Fibroblast of lung (primary cell): Measurements from ENCODE around the gene TUBB1. TPM values are rescaled to one million over a fixed set of nuclear protein-coding genes. Genes with fewer than 3 reads are reported as not detected.
A peak's percentile ranks its signal among the peaks of the same experiment; 100 is the strongest.

ENCODE experiments used
- DNase-seq, 2 donors: peaks; one replicate each; pipeline versions ENCODE4 v3.0.0 to v3.0.0-alpha.2; 2010; ENCODE audit warnings: low read depth in 2 of 2
- H2AFZ ChIP-seq: 2 replicates; pipeline ENCODE4 v1.5.1; 2012; ENCODE audit warnings: low read length, control low read depth, inconsistent platforms
- H3K27ac ChIP-seq: 2 replicates; pipeline ENCODE4 v1.5.1; 2011; ENCODE audit warnings: low read length, control low read depth; ENCODE audit not compliant: insufficient read depth
- H3K27me3 ChIP-seq: 2 replicates; pipeline ENCODE4 v1.5.1; 2011; ENCODE audit warnings: mild to moderate bottlenecking, low read length; ENCODE audit not compliant: control insufficient read depth, insufficient read depth
- H3K36me3 ChIP-seq: 2 replicates; pipeline ENCODE4 v1.5.1; 2011; ENCODE audit warnings: low read length; ENCODE audit not compliant: control insufficient read depth, insufficient read depth
- H3K4me1 ChIP-seq: 2 replicates; pipeline ENCODE4 v1.5.1; 2011; ENCODE audit warnings: low read length; ENCODE audit not compliant: control insufficient read depth, insufficient read depth; ENCODE audit errors: extremely low read depth
- H3K4me2 ChIP-seq: 2 replicates; pipeline ENCODE4 v1.5.1; 2011; ENCODE audit warnings: low read length, control low read depth; ENCODE audit not compliant: insufficient read depth; ENCODE audit errors: extremely low read depth
- H3K4me3 ChIP-seq, 4 experiments: fragments of 200-600 bp in 1 of 4; sonication (generic) in 1 of 4; replicated peaks in 1 of 4; 2 replicates each; pipeline ENCODE4 v1.5.1; 2011 to 2016; ENCODE audit warnings: low read length in 4 of 4, low read depth in 3 of 4, mild to moderate bottlenecking in 3 of 4, control low read depth in 2 of 4, inconsistent platforms in 1 of 4, mixed read lengths in 1 of 4; ENCODE audit not compliant: insufficient read depth in 1 of 4; ENCODE audit errors: control extremely low read depth in 1 of 4
- H3K79me2 ChIP-seq: 2 replicates; pipeline ENCODE4 v1.5.1; 2012; ENCODE audit warnings: mild to moderate bottlenecking, low read length, inconsistent platforms; ENCODE audit not compliant: control insufficient read depth, insufficient read depth
- H3K9ac ChIP-seq: 2 replicates; pipeline ENCODE4 v1.5.1; 2011; ENCODE audit warnings: mild to moderate bottlenecking, low read length, control low read depth; ENCODE audit not compliant: insufficient read depth
- H3K9me3 ChIP-seq: 2 replicates; pipeline ENCODE4 v1.5.1; 2012; ENCODE audit warnings: low read depth, low read length; ENCODE audit not compliant: control insufficient read depth, insufficient read depth
- H4K20me1 ChIP-seq: 2 replicates; pipeline ENCODE4 v1.5.1; 2011; ENCODE audit warnings: low read length; ENCODE audit not compliant: control insufficient read depth, insufficient read depth; ENCODE audit errors: extremely low read depth
- EZH2 ChIP-seq: IDR thresholded peaks from 2 replicates; pipeline ENCODE4 v1.5.1; 2012; ENCODE audit warnings: low read length, control low read depth, mild to moderate bottlenecking; ENCODE audit errors: missing control alignments
- polyA plus RNA-seq, 2 donors: library from polyadenylated mRNA; depleted of rRNA in 1 of 2; stranded (reverse) in 1 of 2; unstranded in 1 of 2; fragments of >200 nt; gene quantifications; 2 replicates each; pipeline ENCODE4 v1.2.1, GENCODE V29; 2011 to 2012; ENCODE audit warnings: missing spikeins in 1 of 2
- total RNA-seq: library from RNA; depleted of rRNA; stranded (reverse); fragments of >200 nt; gene quantifications from 2 replicates; pipeline ENCODE4 v1.2.1, GENCODE V29; 2014
- TF ChIP-seq, protein P1 (sequence below), 2 donors: IDR thresholded peaks in 1 of 2; conservative IDR thresholded peaks in 1 of 2; 1 replicate in 1 of 2; 2 replicates in 1 of 2; pipeline ENCODE4 v1.5.1; 2011 to 2012; ENCODE audit warnings: low read length in 2 of 2, control low read depth in 1 of 2, inconsistent platforms in 1 of 2, low read depth in 1 of 2, mild to moderate bottlenecking in 1 of 2

TUBB1 gene
- total and polyA plus RNA-seq, 2 donors (not counting 1 experiment from before 2014, with no cell fraction given): under 0.01 TPM; not detected in 1

- Histone ChIP-seq H3K27ac (no peak overlapping the region), H3K27me3 (peaks cover 3% of the 10 kb centered on the region), H2AFZ (no peak overlapping the region), H3K79me2 (no peaks in the 10 kb centered on the region), H3K36me3 (no peaks in the 10 kb centered on the region), H3K4me3 (no peak overlapping the region), H3K9me3 (no peaks in the 10 kb centered on the region), H3K9ac (no peak overlapping the region), H3K4me2 (no peak overlapping the region), H4K20me1 (no peaks in the 10 kb centered on the region), H3K4me1 (no peaks in the 10 kb centered on the region)
- no peak for DNase-seq
- no peak for TF ChIP-seq EZH2
- TF ChIP-seq, protein P1, sequence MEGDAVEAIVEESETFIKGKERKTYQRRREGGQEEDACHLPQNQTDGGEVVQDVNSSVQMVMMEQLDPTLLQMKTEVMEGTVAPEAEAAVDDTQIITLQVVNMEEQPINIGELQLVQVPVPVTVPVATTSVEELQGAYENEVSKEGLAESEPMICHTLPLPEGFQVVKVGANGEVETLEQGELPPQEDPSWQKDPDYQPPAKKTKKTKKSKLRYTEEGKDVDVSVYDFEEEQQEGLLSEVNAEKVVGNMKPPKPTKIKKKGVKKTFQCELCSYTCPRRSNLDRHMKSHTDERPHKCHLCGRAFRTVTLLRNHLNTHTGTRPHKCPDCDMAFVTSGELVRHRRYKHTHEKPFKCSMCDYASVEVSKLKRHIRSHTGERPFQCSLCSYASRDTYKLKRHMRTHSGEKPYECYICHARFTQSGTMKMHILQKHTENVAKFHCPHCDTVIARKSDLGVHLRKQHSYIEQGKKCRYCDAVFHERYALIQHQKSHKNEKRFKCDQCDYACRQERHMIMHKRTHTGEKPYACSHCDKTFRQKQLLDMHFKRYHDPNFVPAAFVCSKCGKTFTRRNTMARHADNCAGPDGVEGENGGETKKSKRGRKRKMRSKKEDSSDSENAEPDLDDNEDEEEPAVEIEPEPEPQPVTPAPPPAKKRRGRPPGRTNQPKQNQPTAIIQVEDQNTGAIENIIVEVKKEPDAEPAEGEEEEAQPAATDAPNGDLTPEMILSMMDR (conservative IDR thresholded peaks at IDR 0.05 in 1 of 2, IDR thresholded peaks at IDR 0.05 in 1 of 2; ENCODE audit: low read depth in 1 of 2, low read length in 2 of 2): no peak
These were observed 43.9 kb upstream of the TUBB1 start for GRCh38 chr20:58975353-58975752.

- Histone ChIP-seq H3K36me3 (no peaks in the 10 kb centered on the region), H3K4me2 (no peak overlapping the region), H4K20me1 (no peaks in the 10 kb centered on the region), H3K27ac (no peak overlapping the region), H3K9ac (no peak overlapping the region), H2AFZ (no peak overlapping the region), H3K27me3 (peaks cover 3% of the 10 kb centered on the region), H3K4me3 (no peak overlapping the region), H3K79me2 (no peaks in the 10 kb centered on the region), H3K4me1 (no peaks in the 10 kb centered on the region), H3K9me3 (no peaks in the 10 kb centered on the region)
- peak in 1 of 2 donors; percentile 5 for DNase-seq
- no peak for TF ChIP-seq EZH2
- TF ChIP-seq, protein P1 (conservative IDR thresholded peaks at IDR 0.05 in 1 of 2, IDR thresholded peaks at IDR 0.05 in 1 of 2; ENCODE audit: low read depth in 1 of 2, low read length in 2 of 2): no peak
These were observed 43.0 kb upstream of the TUBB1 start for GRCh38 chr20:58976061-58976730.

GRCh38 chr20:58978351-58979190 is 40.7 kb upstream of the TUBB1 start:
- H3K4me1 ChIP-seq: no peaks in the 10 kb centered on the region
- peaks cover 18% of the 10 kb centered on the region for H3K79me2 ChIP-seq
- H3K4me3 ChIP-seq: no peak overlapping the region
- H3K4me2 ChIP-seq: no peak overlapping the region
- DNase-seq: no peak
- H3K27ac ChIP-seq: no peak overlapping the region
- no peaks in the 10 kb centered on the region for H3K36me3 ChIP-seq
- no peaks in the 10 kb centered on the region for H3K27me3 ChIP-seq
- no peak overlapping the region for H2AFZ ChIP-seq
- H4K20me1 ChIP-seq: no peaks in the 10 kb centered on the region
- TF ChIP-seq, protein P1 (conservative IDR thresholded peaks at IDR 0.05 in 1 of 2, IDR thresholded peaks at IDR 0.05 in 1 of 2; ENCODE audit: low read depth in 1 of 2, low read length in 2 of 2): no peak
- no peak for TF ChIP-seq EZH2
- no peaks in the 10 kb centered on the region for H3K9me3 ChIP-seq
- H3K9ac ChIP-seq: no peak overlapping the region
